Activated CD4-positive, CD25-positive, alpha-beta regulatory T cell treated with anti-CD3 and anti-CD28 coated beads, Interleukin-2, amount 50 U/mL, for 24 hours (primary cell): ENCODE results near the gene DMAC2.
"Not testable (repeated sequence)": the region's sequence is repeated elsewhere in the genome, so short reads cannot be mapped to it uniquely, and the experiment has no call there.

ENCODE experiments used
- ATAC-seq, 2 donors: fragments of 150-1000 bp; cut with Tn5 transposase; one replicate each; pipeline ENCODE4 v1.10.0; 2021; ENCODE audit warnings: mild to moderate bottlenecking in 1 of 2, moderate library complexity in 1 of 2

Gene DMAC2

GRCh38 chr19:41422456-41422855 lies 17.3 kb downstream of the DMAC2 start:
- no peak for ATAC-seq

- ATAC-seq = no peak
These were observed 17.7 kb downstream of the DMAC2 start for GRCh38 chr19:41421973-41422372.

- no peak for ATAC-seq
These were observed 18.4 kb downstream of the DMAC2 start for GRCh38 chr19:41421314-41421713.

DNA sequence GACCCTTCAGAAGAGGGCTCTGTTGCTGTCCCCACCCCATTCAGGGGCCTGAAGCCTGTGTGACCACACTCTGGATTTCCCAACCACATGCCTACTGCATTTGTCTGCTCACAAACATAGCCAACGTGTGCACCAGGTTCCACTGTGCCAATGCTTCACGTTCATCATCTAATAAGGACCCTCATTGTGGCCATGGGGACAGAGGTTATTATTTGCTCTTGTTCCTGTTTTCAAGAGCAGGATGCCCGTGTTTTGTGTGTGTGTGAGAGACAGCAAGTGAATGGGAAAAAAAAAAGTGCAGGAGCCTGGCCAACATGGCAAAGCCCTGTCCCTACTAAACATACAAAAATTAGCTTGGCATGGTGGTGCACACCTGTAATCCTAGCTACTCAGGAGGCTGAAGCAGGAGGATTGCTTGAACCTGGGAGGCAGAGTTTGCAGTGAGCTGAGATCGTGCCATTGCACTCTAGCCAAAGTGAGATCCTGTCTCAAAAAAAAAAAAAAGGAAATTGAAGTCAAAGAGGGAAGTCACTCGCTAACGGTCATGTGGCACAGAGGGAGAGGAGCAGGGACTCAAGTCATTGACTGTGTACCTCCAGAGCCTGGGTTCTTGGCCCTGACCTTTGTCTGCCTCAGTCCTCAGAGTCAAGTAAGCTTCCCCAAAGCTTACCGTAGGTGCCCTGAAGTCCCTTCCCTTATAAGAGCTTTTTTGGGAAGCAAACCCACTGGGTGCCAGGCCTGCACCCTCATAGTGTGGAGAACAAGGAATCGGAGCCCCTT lies 19.4 kb downstream of the DMAC2 start:
- no peak for ATAC-seq

GRCh38 chr19:41416194-41416674 lies 23.5 kb downstream of the DMAC2 start:
- no peak for ATAC-seq

GRCh38 chr19:41415154-41415571 lies 24.5 kb downstream of the DMAC2 start:
- ATAC-seq = no peak

GRCh38 chr19:41414461-41414860 lies 25.3 kb downstream of the DMAC2 start:
- no peak for ATAC-seq

GRCh38 chr19:41413947-41414346 lies 25.8 kb downstream of the DMAC2 start:
- no peak for ATAC-seq

GRCh38 chr19:41412953-41413352 lies 26.8 kb downstream of the DMAC2 start:
- ATAC-seq = no peak

GRCh38 chr19:41411968-41412265 lies 27.8 kb downstream of the DMAC2 start:
- no peak for ATAC-seq

DNA sequence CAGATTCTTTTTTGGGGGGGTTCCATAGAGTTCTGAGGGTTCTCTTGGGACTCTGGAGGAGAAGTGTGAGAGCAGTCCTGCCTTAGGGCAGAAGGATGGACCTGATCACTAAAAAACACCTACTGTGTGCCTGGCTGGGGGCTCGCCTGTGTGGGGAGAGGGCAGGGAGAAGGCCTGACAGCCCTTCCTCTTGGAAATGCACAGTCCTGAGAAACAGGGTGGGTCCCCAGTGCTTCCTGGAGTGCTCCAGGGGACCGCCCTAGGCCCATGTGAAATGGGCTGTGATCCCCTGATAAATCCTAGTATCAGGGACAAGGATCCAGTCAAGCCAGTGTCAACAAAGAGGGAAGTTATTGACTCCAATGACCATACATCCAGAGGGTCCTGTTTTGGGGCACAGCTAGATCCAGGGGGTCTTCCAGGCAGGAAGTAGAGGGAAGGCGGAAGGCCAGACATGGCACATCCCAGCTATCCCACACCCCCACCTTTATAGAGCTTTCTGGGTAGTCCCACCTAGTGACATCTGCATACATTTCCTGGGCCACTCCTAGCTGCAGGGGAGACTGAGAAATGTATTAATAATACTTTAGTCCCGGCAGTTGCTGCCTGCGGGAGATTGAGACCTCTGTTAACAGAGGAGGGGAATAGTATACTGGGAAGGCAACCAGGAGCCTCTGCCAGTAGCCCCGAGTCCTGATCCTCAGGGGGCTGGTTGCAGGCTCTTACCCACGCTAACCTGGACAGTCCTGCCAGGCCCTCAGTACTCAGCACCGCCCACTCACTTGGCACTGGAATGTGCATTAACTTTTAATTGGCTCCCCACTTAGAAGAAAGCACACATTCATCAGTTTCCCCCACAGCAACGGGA lies 28.4 kb downstream of the DMAC2 start:
- no peak for ATAC-seq

- no peak for ATAC-seq
These were observed 29.2 kb downstream of the DMAC2 start for GRCh38 chr19:41410336-41411054.

DNA sequence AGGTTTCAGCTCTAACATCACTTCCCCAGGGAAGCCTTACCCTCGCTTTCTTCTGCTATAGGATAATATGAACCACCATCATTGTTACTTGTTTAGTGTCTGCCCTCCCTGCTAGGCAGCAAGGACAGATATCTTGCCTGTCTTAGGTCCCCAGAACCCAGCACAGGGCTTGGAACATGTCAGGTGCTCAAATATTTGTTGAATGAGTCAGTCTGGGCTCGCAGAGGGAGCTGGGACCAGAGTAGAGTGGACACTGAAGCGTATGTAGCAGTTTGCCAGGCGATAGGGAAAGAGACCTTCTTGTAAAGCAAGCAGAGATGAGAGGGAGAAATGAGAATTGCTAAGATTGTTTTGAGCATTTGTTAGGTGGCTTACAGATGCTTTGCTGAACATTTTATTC lies 30.4 kb downstream of the DMAC2 start:
- no peak for ATAC-seq

GRCh38 chr19:41408846-41409245 lies 30.9 kb downstream of the DMAC2 start:
- not testable (repeated sequence) for ATAC-seq

DNA sequence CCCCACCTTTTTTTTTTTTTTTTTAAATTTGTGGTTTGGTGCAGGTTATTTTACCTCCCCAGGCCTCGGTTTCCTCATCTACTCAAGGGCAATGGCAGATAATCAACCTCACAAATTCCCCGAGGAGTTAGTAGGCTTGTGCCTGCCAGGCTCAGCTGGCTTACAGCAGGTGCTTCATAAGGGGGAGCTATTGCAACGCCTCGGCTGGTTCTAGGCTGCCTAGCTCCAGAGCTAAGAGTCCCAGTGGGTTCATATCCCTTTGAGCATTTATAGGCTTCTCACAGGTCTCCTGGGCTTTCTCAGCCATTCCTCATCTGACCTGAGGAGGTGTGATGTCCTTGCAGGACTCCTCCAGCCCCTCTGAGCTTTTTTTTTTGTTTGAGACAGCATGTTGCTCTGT lies 31.5 kb downstream of the DMAC2 start:
- no peak for ATAC-seq

- no peak for ATAC-seq
These were observed 32.4 kb downstream of the DMAC2 start for GRCh38 chr19:41407271-41407670.

DNA sequence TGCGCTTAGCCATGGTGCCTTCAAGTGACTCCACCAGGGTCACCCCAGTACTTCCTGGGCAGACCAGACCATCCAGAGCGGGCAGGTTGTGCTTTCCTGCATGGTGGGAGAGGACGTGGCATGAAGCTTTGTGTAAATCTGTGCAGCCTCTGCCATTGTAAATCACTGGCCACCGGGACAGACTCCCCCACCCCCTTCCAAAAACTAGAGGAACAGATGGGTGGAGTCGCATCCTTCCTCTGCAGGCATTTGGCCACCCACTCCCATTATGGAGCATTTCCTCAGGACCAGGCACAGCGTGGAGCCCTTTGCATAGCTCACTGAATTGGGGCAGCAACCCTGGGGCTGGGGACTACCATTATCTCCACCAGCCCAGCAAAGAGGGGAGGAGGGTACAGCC lies 33.9 kb downstream of the DMAC2 start:
- no peak for ATAC-seq

DNA sequence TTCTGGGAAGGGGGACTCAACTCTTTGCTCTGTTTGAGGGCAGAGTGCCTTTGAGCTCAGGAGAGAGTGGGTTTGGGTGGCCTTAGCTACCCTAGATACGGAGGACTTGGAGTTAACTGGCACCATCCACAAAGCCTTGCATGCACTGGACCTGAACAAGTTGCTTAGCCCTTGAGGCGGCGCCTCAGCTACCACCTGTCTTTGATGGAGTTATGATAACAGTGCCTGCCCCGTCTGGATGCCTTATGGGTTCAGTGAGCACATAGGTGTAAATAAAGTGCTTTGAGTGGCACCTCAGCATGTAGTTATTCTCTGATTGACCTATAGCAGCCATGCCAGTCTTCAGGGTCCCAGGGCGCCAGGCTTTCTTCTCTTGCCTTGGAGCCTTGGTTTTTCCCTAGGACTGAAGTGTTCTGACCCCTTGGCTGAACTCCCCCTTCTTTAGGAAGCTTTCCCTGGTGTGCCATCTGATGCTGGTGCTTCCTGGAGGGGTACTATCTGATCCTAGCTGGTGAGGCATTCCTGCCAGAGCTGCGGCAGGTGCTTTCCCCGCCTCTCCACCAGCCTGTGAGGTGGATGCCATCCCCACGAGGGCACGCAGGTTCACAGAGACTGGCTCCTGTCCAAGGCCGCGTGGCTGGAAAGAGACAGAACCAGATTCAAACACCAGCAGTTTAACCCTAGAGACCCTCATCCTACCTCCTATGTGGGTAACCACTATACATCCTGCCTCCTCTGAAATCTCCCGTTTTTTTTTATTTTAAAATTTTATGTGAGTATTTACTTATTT lies 36.3 kb downstream of the DMAC2 start:
- ATAC-seq = no peak

GRCh38 chr19:41402010-41402409 lies 37.7 kb downstream of the DMAC2 start:
- no peak for ATAC-seq

DNA sequence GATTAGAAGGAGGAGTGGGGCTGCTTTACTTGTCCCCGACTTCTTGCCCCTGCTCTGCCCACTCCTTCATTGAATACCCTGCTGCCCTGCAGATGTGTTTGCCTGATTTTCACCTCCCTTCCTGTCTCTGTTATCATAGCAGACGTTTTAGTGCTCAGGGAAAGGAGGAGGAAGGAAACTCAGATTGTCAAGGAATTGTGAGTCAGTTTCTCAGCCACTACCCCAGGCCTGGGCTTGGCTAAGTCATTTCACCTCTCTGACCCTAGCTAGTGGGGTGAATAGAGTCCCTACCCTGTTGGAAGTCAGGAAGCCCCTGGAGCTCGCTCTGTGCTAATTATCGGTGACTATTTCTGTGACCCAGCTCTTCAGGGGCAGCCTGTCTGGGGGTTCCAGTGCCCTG lies 38.2 kb downstream of the DMAC2 start:
- ATAC-seq = no peak

DNA sequence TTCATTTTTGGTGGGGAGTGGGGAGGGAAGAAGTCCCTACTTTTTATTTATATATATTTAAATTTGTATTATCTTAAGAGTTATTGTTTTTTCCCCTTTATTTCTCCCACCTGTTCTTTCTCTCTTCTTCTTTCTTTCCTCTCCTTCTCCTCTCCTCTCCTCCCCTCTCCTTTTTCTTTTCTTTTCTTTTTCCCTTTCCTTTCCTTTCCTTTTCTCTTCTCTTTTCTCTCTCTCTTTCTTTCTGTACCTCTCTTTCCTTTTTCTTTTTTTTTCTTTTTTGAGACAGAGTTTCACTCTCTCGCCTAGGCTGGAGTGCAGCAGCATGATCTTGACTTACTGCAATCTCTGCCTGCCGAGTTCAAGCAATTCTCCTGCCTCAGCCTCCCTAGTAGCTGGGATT lies 40.2 kb downstream of the DMAC2 start:
- no peak for ATAC-seq

DNA sequence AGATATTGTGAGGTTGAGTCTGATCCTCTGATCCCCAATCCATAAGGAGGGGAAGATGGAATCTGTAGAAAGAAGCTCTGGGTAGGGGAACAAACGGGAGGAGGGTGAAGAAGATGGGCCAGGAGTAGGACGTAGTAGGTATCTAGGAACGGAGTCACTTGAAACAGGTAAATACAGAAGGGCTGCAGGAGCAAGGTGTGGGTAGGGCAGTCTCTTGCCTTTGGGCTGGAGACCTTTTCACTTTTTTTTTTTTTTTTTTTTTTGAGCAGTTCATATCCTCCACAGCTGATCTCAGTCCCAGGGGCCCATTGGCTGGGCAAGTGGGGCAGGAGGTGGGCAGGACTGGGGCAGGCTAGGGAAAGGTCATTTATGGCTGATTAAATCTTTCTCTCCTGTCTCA lies 40.6 kb downstream of the DMAC2 start:
- ATAC-seq = no peak

DNA sequence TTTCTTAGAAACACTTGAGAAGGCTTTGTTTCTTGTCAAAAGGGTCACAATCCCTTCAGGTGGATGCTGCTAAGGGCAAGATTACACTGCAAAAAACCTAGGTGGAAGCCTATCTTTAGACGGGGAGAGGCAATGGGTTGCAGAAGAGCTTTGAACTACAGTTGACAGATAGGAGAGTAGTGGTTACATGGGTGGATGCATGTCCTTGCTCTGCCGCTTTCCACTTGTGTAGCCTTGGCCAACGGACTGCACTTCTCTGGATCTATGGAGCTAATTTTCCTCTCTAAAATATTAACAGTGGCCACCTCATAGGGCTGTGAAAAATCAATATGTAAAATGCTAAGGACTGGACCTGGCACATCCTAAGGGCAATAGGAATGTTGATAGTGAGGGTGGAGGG lies 41.1 kb downstream of the DMAC2 start:
- ATAC-seq = no peak
